ENCODE data around the gene PLCXD1. TPM values are rescaled to one million over a fixed set of nuclear protein-coding genes. Genes with fewer than 3 reads are reported as not detected.

PLCXD1 gene
- total and polyA plus RNA-seq, 9 donors: 2.6 to 19.4 (median 11.8) TPM

GRCh38 chrX:318068-318738 lies 37.0 kb downstream of the PLCXD1 start:
- Histone ChIP-seq H3K27ac (peak overlapping the region; percentile 87 to 99), H3K4me3 (peak overlapping the region; percentile 61), H3K36me3 (no peaks in the 10 kb centered on the region), H3K27me3 (no peaks in the 10 kb centered on the region), H3K9me3 (no peaks in the 10 kb centered on the region), H3K4me1 (ENCODE audit: insufficient read depth) (peaks cover 1% of the 10 kb centered on the region)
- TF ChIP-seq POLR2A (IDR thresholded peaks at IDR 0.05) (peak; percentile 70), CTCF (IDR thresholded peaks at IDR 0.05) (peak in 2 of 3 donors; percentile 23 to 39), EP300 (IDR thresholded peaks at IDR 0.05) (no peak)
- DNase-seq: peak; percentile 97 to 99 (median 98)
- intact Hi-C loops (cut with DNase I): loop anchor here in 1 of 4 donors (2.0 kb wide), 2 partner anchors 69 to 1075 kb away; partner anchors contain the start of genes PPP2R3B and SLC25A6
- 1 to 2% (median 1%) methylated on average over 44 to 61 of the region's 61 CpGs for WGBS, 3 donors

- Histone ChIP-seq H3K36me3 (no peaks in the 10 kb centered on the region), H3K27me3 (no peaks in the 10 kb centered on the region), H3K9me3 (no peaks in the 10 kb centered on the region), H3K27ac (peak within 1 kb of the TSS; percentile 87 to 99), H3K4me1 (ENCODE audit: insufficient read depth) (peaks cover 1% of the 10 kb centered on the region), H3K4me3 (peak within 1 kb of the TSS; percentile 96)
- WGBS, 3 donors: 0 to 2% (median 0%) methylated on average over 32 to 97 of the region's 97 CpGs
- DNase-seq: peak; percentile 99 to 100 (median 100)
- intact Hi-C loops (cut with DNase I): loop anchor here in 1 of 4 donors (2.0 kb wide), 2 partner anchors 68 to 1074 kb away; partner anchors contain the start of genes PPP2R3B and SLC25A6
- TF ChIP-seq EP300 (IDR thresholded peaks at IDR 0.05): no peak
- TF ChIP-seq CTCF (IDR thresholded peaks at IDR 0.05): no peak
- TF ChIP-seq POLR2A (IDR thresholded peaks at IDR 0.05): peak; percentile 54
Observed at GRCh38 chrX:318739-319578, 37.8 kb downstream of the PLCXD1 start, which contains the start of gene GTPBP6. Gene GTPBP6, minus strand, starts transcription at chrX:318796. Its CDS starts 9 bp downstream, at chrX:318787.

GRCh38 chrX:319579-320125 lies 38.5 kb downstream of the PLCXD1 start:
- no peaks in the 10 kb centered on the region for H3K27me3 ChIP-seq

More at GRCh38 chrX:319579-320125, 38.5 kb downstream of the PLCXD1 start:
- TF ChIP-seq POLR2A (IDR thresholded peaks at IDR 0.05) (no peak), CTCF (IDR thresholded peaks at IDR 0.05) (no peak), EP300 (IDR thresholded peaks at IDR 0.05) (no peak)
- H3K36me3 ChIP-seq: no peaks in the 10 kb centered on the region
- intact Hi-C loops (cut with DNase I): loop anchor here in 1 of 4 donors (2.0 kb wide), 2 partner anchors 67 to 1073 kb away; partner anchors contain the start of genes PPP2R3B and SLC25A6
- DNase-seq: peak in 4 of 5 donors; percentile 55 to 72 (median 70)
- H3K27ac ChIP-seq: peak overlapping the region; percentile 58 to 66
- peak overlapping the region; percentile 96 for H3K4me3 ChIP-seq
- WGBS, 3 donors: 0 to 1% (median 1%) methylated on average over 22 to 41 of the region's 41 CpGs
- H3K4me1 ChIP-seq (ENCODE audit: insufficient read depth): peaks cover 1% of the 10 kb centered on the region
- no peaks in the 10 kb centered on the region for H3K9me3 ChIP-seq

Measured in ovary (tissue), 9 donors.